MV-4-11 (cell line): ENCODE data around the gene COX11.
A peak's percentile ranks its signal among the peaks of the same experiment; 100 is the strongest.

Experiments
- DNase-seq: peaks from one replicate; lab custom pipeline; 2025; lab: John Stamatoyannopoulos, UW

Gene COX11

DNA sequence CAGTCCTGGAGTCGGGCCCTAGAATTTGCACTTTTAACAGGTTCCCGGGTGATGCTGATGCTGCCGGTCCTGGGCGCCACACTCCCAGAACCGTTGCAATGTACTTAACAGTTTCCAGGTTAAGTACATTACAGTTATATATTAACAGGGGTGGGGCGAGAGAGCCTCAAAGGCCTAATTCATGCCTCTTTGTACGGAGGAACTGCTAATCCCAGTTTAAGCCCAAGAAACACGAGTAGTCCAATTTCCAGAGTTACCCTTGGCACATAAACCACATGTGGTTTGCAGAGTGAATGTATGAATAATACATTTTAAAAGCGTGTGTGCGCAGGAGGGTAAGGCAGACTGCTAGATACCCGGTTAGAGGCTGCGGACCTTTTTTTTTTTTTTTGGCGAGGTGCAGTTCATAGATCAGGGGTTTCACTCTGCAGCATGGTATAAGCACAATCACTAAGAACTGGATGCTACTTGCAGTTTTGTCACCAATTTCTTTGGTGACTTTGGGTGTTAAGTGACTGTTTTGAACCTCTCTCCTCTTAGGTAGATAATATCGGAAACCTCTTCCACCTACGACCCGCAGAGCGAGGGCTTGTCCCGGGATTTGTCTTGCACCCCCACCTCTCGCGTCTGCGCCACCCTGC lies 713 bp downstream of the COX11 start:
- DNase-seq = peak; percentile 52

DNA sequence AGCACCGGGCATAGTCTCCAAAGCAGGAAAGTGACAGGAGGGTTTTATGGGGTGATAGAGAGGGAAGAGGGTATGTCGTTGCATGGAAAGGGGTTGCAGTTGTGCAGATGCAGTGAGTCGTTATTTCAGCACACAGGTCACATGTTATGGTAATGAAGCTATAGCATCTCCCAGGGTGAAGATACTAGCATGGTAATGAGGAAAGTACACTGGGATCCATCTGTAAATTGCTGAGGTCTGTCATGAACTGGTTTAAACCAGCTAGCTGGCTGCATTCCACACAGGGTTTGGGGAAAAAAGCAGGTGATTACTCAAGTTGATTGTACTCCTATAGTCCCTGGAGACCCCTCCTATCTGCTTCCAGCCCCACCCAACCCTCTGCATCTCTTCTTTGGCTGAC lies 11.7 kb downstream of the COX11 start:
- no peak for DNase-seq

DNA sequence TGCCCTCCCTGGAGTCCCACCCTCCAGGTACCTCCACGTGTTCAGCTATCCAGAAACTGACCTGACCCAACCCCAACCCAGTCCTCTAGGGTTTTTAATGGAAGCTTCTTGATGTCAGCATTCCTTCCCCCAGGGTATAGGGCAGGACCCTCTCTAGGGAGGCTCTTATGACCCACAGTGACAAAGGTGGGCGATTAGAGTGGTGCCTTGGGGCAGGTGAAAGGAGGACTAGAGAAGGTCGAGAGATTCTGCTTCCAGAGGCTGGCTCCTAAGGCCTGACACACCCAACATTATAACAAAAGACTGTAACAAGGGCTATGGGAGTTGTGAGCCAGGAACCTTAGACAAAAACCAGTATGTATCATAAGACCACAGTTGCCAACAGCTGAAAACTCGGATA lies 17.2 kb downstream of the COX11 start:
- DNase-seq = no peak

DNA sequence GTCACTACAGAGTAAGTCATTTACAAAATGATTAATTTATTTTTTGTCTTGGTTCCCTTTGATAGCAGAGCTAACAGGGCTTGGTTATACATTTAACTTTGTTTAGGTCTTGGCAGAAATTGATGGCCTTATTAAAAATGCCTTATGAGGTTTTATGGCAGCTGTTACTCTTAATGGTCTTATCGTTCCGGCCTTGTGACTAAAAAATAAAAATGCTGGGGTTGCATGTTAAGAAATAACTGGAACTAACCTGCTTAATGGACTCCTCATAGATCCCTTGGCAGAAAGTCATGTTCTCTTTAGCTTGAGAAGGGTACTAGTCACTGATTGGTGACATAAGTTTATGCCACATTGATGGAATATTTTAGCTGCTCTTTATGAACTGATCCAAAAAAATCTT lies 18.3 kb downstream of the COX11 start:
- DNase-seq = no peak

DNA sequence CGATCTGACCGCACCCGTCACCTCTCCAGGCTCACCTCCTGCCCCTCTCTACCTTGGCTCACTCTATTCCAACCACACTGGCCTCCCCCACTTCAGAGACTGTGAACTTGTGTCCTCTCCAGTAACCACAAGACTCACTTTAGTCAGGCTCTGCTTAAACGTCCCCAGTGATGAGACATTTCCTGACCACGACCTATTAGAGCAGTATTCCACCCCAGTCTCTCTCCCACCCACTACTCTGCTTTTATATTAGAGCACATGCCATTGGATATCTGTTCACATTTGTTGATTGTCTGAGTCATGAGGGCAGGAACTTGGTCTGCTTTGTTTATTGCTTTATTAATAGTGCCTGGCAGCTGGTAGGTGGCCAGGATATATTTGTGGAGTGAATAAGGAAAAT lies 20.1 kb downstream of the COX11 start:
- peak; percentile 32 for DNase-seq

DNA sequence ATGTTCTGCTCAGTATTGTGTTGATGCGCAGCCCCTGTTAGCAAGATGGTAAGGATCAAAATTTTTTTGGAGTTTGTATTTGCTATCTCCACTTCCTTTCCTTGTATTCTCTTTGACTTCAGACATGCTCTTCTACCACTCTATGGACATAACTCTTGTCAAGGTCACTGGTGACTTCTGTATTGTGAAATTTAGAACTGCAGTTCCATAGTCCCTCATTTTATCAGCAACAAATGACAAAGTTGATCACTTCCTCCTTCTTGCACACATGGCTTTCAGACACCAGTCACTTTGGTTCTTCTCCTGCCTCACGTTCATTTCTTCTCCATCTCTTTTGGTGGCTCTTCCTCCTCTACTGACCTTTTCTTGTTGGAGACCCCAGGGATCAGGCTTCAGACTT lies 21.1 kb downstream of the COX11 start:
- DNase-seq = peak; percentile 79

DNA sequence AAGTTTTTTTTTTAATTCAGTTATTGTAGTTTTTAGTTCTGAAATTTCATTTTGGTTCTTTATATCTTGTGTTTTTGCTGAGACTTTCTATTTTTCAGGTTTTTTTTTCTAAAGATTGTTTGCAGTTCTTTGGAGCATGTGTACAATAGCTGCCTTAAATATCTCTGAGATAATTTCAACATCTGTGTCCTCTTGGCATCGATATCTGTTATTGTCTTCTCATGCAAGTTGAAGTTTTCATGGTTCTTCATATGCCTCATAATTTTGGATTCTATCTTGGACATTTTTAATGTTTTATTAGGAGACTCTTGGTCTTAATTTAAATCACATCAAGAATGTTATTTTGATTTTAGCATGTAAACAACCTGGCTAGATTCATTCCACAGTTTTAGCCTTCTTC lies 22.8 kb downstream of the COX11 start:
- DNase-seq = no peak

DNA sequence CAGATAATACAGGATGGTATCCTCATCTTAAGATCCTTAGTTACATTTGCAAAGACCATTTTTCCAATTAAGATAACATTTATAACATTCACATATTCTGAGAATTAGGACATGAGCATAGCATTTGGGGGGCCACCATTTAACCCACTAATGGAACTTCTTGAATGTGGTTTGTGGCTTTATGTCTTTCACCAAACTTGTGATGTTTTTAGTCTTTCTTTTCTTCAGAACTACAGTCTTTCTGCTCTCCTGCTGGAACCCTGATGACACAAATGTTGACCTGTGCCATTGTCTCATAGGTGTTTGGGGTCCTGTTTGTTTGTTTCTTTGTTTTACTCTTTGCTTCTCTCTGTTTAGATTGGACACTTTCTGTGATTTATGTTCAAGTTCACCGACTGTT lies 23.2 kb downstream of the COX11 start:
- no peak for DNase-seq

DNA sequence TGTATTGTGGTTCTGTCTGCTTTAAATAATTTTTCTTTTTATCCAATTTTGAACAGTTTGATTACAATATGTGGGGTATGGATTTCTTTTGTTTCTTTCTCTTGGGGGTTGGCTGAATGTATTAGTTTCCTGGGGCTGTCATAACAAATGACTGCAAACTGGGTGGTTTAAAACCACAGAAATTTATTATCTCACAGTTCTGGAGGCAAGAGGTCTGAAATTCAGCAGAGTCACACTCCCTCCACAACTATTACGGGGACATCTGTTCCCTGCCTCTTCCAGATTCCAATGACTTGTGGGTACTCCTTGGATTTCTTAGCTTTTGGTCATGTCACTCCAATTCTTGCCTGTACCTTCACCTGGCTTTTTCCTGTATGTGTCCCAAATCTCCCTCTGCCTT lies 23.7 kb downstream of the COX11 start:
- no peak for DNase-seq

DNA sequence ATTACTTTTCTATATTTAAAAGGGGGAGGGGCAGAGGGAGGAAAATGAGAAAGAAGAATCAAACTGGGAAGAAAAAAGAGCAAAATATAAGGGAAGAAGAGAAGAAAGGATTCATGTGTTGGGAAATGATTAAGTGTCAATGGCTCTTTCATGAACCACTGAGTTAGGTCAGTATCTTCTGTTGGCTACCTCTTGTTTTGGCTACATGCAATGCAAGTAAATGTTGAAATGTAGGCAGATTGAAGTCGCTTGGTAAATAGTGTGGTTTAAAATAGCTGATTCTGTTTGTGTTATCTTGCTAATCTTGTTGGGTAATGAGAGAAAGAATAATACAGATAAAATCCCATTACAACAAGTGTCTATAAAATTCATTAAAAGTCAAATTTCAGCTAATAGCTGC lies 27.2 kb downstream of the COX11 start:
- DNase-seq = no peak

DNA sequence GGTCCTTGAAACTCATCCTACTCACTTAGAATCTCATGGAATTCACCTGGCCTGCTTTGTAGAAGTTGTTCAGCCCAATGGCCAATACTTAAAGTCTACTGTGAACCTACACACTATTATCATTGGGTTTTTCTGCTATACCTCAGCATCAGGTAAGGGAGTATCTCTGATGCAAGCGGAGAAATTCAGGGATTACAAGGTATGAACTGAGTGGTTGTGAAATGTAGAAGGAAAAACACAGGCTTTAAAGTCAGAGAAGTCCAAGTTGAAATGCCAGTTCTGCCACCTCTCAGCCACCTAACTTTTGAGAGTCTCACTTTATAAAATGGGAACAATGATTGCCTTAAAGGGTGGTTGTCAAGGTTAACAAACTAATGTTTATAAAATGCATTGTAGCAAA lies 31.0 kb downstream of the COX11 start:
- no peak for DNase-seq

DNA sequence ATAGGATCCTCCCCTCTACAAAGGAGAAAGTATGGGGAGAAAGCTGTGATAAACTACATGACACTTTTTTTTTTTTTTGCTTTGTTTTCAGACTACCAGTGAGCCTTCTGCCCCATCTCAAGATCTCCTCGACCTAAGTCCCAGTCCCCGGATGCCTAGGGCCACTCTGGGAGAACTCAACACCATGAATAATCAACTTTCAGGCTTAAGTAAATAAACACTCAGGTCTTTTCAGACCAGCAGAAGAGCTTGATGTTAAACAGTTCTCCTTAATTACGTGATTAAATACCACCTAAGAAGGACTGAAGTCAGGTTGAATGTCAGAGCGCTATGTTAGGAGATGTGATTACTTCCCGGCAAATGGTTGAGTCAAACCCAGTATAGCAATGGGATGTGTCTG lies 31.4 kb downstream of the COX11 start:
- DNase-seq = no peak

DNA sequence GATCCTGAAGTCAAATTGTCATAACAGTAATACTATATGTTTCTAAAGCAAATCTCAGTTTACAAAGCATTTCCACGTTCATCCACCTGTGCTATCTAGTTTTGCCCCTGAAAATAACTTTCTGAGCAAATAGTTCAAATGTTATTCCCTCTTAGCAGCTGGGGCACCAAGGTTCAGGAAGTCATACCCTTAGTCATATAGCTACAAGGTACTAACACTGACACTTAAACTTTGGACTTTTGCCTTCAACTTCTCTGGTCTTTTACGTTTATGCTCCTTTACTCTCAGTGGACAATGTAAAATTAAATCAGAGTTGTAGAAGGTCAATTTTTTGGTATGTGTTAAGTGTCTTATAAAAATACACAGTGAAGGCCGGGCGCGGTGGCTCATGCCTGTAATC lies 33.0 kb downstream of the COX11 start:
- DNase-seq = no peak

DNA sequence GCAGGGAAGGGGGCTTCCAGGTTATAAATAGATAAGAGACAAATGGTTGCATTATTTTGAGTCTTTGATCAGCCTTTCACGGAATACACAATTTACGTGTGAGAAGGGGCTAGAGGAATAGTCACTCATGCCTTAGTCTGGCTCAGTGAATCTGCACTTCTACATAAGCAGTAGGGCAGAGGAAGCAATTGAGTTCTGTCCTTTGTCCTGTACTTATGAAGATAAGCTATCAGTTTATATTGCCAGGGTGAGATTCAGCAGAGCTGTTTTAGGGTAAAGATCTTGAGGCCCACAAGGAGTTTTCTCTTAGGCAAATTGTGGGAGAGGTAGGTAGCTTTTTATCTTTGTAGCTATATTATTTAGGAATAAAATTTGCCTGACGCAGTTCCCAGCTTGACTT lies 34.5 kb downstream of the COX11 start:
- DNase-seq = no peak

DNA sequence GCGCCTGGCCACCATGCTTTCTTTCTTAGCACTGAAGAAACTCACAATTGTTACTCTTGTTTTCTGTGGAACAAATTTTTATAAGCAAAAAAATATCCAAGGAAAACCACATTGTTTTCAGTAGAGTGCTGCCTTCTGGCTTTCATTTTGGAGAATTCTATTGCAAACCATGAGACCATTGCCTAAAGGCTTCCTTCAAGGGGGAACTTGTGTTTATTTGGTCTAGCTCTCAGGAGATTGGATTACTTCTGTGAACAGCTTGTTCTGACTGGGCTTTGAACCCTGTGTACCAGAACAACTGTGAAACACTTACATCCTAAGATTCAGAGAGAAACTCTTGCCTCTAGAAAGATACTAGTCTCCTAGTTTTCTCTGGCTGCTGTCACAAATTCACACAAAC lies 35.7 kb downstream of the COX11 start:
- no peak for DNase-seq

DNA sequence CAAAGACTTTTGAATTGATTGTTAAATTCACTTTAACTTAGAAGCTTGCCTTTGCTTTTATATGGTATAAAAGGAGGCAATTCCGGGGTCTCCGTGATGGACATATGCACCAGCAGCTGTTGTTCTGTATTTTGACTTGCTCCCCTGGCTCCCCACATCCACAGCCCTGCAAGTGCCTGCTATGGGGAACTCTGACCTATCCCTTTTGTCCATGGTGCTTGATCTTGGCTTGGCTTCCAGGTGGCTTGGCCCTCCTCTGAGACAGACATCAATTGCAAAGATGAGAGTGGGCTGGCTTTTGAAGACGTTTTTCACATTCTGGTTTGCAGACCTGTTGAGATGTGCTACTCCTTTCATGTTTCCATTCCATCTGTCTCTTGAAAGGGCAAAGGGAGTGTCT lies 40.9 kb downstream of the COX11 start:
- DNase-seq = no peak

DNA sequence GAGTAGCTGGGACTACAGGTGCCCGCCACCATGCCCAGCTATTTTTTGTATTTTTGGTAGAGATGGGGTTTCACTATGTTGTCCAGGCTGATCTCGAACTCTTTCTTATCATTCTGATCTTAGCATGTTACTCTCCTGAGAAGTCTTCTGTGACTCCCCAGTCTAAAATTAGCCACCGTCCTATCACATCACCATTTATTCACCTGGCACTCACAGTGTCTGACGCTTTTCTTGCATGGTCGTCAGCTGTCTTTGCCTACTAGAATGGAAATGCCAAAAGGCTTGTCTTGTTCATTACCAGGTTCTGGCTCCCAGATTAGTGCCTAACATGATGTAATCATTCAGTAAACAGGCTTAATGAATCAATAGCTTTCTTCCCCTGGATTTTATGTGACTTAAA lies 44.0 kb downstream of the COX11 start:
- no peak for DNase-seq

DNA sequence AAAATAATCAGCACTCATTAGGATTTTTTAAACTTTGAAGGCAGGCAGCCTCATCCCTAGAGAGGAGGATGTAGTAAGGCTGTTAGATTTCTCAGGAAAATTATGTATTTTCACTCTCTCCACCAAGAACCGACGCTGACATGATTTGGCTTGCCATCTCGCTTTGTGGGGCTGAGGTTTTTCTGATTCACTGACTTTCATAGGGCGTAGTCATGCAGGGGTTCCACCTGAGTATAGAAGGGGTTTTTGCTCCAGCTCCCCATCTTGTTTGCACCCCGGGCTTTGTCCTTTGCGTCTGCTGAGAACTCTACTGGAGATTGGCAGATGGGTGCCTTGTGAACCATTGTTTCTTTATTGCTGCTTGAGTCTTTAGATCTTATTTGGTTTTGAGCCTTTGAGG lies 47.6 kb downstream of the COX11 start:
- DNase-seq = no peak

DNA sequence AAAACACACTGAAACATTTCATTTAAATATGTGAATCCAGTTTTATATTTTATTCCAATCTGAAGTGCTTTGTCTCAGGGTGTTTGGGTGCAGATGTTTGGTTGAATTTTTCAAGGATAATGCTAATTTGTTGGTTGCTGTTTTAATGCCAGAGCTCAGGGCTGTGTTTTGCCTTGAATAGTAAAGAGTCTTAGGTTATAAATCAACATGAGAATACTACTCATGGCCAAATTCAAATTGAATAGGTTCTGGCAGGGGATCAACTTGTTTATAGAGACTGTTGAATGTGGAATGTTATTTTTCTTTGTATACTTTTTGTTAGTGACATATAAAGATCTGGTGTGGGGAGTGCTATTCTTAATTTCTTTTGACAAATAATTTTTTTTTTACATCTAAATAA lies 49.0 kb downstream of the COX11 start:
- DNase-seq = no peak

DNA sequence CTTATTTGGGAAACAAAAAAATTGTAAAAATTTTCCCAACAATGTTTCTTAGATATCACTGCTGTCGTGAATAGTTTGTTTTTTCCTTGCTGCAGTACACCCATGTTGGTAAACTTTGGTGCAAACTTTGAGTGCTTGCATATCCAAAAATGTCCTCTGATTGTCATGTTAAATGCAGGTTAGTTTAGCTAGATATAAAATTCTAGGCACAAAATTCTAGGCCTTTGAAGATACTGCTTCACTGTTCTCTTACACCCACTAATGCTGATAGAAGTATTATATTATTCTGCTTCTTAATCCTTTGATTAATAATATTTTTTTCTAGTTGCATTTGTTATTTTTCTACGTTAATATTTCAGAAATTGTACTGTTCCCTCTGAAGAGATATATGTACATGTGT lies 51.7 kb downstream of the COX11 start:
- DNase-seq = no peak
